A549 (cell line): Measurements from ENCODE around the gene CYFIP2.

Source experiments
- CHD4 ChIP-seq: fragments of 200-600 bp; sonication (generic); IDR thresholded peaks from 2 replicates; pipeline ENCODE4 v1.6.1; 2016; ENCODE audit warnings: antibody characterized with exemption, mild to moderate bottlenecking, borderline replicate concordance
- CTCF ChIP-seq: fragments of >200 bp; sonication (Bioruptor Twin); formaldehyde crosslinking; IDR thresholded peaks from 3 replicates; pipeline ENCODE4 v1.5.1; 2016
- POLR2A ChIP-seq: IDR thresholded peaks from 2 replicates; pipeline ENCODE4 v1.6.1; 2012; ENCODE audit warnings: mild to moderate bottlenecking, low read length
- TF ChIP-seq, protein P1 (sequence below): fragments of 150-350 bp; IDR thresholded peaks from 2 replicates; pipeline ENCODE4 v1.6.1; 2014; ENCODE audit warnings: low read depth, mild to moderate bottlenecking, low read length

- no peak for TF ChIP-seq CHD4
- TF ChIP-seq, protein P1, sequence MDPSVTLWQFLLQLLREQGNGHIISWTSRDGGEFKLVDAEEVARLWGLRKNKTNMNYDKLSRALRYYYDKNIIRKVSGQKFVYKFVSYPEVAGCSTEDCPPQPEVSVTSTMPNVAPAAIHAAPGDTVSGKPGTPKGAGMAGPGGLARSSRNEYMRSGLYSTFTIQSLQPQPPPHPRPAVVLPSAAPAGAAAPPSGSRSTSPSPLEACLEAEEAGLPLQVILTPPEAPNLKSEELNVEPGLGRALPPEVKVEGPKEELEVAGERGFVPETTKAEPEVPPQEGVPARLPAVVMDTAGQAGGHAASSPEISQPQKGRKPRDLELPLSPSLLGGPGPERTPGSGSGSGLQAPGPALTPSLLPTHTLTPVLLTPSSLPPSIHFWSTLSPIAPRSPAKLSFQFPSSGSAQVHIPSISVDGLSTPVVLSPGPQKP: no peak
- no peak for TF ChIP-seq POLR2A
- no peak for TF ChIP-seq CTCF
These were observed 121.2 kb downstream of the CYFIP2 start for GRCh38 chr5:157387041-157387563.
